ENCODE data around the gene ZNF823. TPM values are rescaled to one million over a fixed set of nuclear protein-coding genes. Genes with fewer than 3 reads are reported as not detected.

The ZNF823 gene
- total RNA-seq, 1 donor from 2014 or later, result 6.5 TPM

GRCh38 chr19:11736696-11737095 is 2.0 kb downstream of the ZNF823 start:
- no peak overlapping the region for H3K4me3 ChIP-seq (ENCODE audit: low read depth, low read length)
- DNase-seq (ENCODE audit: low read depth), result no peak
- TF ChIP-seq, protein P1, sequence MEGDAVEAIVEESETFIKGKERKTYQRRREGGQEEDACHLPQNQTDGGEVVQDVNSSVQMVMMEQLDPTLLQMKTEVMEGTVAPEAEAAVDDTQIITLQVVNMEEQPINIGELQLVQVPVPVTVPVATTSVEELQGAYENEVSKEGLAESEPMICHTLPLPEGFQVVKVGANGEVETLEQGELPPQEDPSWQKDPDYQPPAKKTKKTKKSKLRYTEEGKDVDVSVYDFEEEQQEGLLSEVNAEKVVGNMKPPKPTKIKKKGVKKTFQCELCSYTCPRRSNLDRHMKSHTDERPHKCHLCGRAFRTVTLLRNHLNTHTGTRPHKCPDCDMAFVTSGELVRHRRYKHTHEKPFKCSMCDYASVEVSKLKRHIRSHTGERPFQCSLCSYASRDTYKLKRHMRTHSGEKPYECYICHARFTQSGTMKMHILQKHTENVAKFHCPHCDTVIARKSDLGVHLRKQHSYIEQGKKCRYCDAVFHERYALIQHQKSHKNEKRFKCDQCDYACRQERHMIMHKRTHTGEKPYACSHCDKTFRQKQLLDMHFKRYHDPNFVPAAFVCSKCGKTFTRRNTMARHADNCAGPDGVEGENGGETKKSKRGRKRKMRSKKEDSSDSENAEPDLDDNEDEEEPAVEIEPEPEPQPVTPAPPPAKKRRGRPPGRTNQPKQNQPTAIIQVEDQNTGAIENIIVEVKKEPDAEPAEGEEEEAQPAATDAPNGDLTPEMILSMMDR (conservative IDR thresholded peaks at IDR 0.05; ENCODE audit: low read depth, low read length), result no peak

- no peak overlapping the region for H3K4me3 ChIP-seq (ENCODE audit: low read depth, low read length)
- no peak for DNase-seq (ENCODE audit: low read depth)
- TF ChIP-seq, protein P1 (conservative IDR thresholded peaks at IDR 0.05; ENCODE audit: low read depth, low read length), result no peak
These were observed 3.4 kb downstream of the ZNF823 start for GRCh38 chr19:11735375-11735774.

- no peak overlapping the region for H3K4me3 ChIP-seq (ENCODE audit: low read depth, low read length)
- TF ChIP-seq, protein P1 (conservative IDR thresholded peaks at IDR 0.05; ENCODE audit: low read depth, low read length), result no peak
- no peak for DNase-seq (ENCODE audit: low read depth)
These were observed 9.2 kb downstream of the ZNF823 start for GRCh38 chr19:11729586-11729985.

DNA sequence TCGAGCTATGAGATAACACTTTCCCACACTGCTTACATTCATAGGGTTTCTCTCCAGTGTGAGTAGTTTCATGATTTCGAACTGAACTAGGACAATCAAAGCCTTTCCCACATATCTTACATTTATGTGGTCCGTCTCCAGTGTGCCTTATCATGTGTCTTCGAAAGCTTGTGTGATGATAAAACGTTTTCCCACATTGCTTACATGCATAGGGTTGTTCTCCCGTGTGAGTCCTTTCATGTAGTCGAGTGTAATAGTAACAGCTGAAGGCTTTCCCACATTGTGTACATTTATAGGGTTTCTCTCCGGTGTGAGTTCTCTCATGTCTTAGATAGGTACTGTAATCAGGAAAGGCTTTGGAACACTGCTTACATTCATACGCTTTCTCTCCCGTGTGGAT is 16.3 kb downstream of the ZNF823 start:
- DNase-seq (ENCODE audit: low read depth), result no peak
- TF ChIP-seq, protein P1 (conservative IDR thresholded peaks at IDR 0.05; ENCODE audit: low read depth, low read length), result no peak
- H3K4me3 ChIP-seq (ENCODE audit: low read depth, low read length), result no peak overlapping the region

DNA sequence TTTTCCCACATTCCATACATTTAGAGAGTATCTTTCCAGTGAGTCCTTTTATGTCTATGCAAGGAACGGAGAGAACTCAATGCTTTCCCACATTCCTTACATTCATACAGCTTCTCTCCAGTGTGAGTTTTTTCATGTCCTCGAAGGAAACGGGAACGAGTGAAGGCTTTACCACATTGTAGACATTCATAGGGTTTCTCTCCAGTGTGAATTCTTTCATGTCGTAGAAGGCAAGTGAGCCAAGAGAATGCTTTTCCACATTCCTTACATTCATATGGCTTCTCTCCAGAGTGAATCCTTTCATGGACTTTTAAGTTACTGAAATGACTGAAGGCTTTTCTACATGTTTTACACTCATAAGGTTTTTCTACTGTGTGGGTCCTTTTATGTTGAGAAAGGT is 17.1 kb downstream of the ZNF823 start:
- TF ChIP-seq, protein P1 (conservative IDR thresholded peaks at IDR 0.05; ENCODE audit: low read depth, low read length), result no peak
- H3K4me3 ChIP-seq (ENCODE audit: low read depth, low read length), result no peak overlapping the region
- DNase-seq (ENCODE audit: low read depth), result no peak

DNA sequence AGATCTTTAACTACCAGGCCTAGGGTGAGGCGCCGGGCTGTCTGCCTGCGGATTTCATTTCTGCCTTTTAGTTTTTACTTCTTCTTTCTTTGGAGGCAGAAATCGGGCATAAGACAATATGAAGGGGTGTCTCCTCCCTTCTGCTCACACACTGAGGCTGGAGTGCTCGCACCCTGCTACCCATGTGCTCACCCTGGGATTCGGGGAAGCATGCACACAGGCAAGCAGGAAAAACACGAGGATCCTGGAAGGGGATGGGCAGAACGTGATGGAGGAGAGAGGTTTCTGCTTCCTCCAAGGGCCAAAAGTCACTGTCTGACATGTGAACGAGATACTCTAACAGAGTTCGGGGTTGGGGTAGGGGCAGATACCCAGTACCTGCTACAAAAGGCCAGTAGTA is 28.4 kb downstream of the ZNF823 start:
- DNase-seq (ENCODE audit: low read depth), result no peak
- TF ChIP-seq, protein P1 (conservative IDR thresholded peaks at IDR 0.05; ENCODE audit: low read depth, low read length), result no peak
- H3K4me3 ChIP-seq (ENCODE audit: low read depth, low read length), result no peak overlapping the region

GRCh38 chr19:11708457-11708856 is 30.3 kb downstream of the ZNF823 start:
- TF ChIP-seq, protein P1 (conservative IDR thresholded peaks at IDR 0.05; ENCODE audit: low read depth, low read length), result no peak
- DNase-seq (ENCODE audit: low read depth), result no peak
- H3K4me3 ChIP-seq (ENCODE audit: low read depth, low read length), result no peak overlapping the region
